NCI-H2196 treated with DMSO at 0.1 percent for 48 hours (cell line): ENCODE results near the gene N4BP2L2.

Experiments
- DNase-seq: peaks from one replicate; lab custom pipeline; 2025; ENCODE audit not compliant: unreplicated experiment; lab: John Stamatoyannopoulos, UW

The N4BP2L2 gene

DNA sequence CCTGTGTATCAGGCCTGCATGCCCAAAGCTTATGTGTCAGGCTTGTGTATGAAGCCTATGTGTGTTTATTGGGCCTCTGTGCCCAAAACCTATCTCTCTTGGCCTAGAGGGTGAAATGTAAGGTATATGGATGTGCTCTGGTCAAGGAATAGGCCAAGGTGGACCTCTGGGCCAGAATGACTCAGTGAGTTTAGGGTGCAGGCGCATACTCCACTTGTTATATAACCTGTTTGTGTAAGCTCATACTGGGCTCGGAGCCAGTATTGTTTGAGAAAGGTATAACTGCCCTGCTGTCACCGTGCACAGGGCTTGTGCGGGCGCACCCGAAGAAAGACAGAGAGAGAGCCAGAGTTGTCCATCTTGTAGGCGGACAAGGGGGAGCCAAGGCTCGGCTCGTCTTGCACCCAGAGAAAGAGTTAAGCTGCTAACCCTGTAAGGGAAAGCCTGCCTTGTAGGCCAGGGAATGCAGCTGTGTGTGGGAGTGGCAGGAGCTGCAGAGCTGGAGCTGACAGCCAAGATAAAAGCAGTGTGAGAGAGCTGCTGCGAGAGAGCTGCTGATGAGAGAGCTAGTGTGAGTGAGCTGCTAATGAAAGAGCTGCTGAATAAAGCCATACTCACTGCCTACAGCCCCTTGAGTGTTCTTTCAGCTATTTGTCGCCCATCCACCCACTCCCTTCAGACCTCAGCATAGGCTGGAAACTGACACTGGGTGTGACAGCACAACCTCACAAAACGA, 67.2 kb downstream of the N4BP2L2 start:
- DNase-seq = no peak

DNA sequence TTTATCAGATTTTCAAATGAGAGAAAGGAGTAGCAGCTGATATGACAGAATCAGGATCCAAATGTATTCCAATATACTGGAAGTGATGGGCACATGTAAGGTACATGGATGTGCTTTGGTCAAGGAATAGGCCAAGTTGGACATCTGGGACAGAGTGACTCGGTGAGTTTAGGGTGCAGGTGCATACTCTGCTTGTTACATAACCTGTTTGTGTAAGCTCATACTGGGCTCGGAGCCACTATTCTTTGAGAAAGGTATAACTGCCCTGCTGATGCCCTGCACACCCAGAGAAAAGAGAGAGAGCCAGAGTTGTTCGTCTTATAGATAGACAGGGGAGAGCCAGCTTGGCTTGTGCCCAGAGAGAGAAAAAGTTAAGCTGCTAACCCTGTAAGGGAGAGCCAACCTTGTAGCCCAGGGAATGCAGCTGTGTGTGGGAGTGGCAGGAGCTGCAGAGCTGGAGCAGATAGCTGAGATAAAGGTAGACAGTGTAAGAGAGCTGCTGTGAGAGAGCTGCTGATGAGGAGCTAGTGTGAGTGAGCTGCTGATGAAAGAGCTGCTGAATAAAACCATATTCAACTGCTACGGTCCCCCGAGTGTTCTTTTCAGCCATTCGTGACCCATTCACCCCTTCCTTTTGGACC, 70.0 kb downstream of the N4BP2L2 start:
- DNase-seq = no peak

DNA sequence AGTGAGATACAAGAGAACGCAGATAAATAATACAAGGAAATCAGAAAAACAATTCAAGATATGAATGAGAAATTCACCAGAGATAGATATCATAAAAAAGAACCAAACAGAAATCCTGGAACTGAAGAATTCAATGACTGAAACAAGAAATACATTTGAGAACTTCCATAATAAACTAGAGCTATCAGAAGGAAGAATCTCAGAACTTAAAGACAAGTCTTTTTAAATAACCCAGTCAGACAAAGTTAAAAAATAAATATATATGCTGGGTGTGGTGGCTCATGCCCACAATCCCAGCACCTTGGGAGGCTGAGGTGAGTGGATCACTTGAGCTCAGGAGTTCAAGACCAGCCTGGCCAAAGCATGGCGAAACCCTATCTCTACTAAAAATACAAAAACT, 82.0 kb downstream of the N4BP2L2 start:
- no peak for DNase-seq

- DNase-seq = no peak
Measured at GRCh38 chr13:32455594-32455903, 83.0 kb downstream of the N4BP2L2 start.

DNA sequence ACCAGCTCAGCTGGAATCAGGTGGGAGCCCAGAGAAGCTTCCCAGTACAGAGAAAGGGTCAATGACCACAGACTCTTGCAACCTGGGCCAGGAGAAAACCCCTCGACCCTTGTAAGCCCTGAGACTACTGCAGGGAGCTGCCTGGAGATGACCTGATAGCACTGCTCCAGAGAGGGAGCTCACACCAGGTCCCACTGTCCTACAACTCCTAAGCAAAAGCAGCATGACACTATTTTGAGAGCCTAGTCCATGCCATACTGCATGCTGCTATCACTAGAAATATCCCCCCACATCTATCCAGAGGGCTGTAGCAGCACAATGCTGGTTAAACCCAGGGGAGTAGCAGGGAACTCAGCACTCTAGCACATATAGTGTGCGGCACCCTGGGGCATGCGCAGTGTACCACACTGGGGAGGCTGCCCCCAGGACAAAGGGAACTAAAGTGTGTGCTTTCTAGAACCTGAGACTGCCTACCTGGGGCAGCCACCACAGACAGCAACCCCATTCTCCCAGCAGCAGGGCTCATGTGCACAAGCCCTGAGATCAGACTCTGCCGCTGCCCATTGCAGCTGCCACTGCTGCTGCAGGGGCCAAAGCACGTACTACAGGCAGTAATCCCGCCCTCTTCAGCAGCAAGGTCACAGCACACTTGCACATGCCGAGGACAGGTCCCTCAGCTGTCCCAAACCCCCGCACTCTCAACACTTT, 83.6 kb downstream of the N4BP2L2 start:
- DNase-seq = no peak

GRCh38 chr13:32453981-32454380, 84.6 kb downstream of the N4BP2L2 start:
- no peak for DNase-seq

- no peak for DNase-seq
Measured at GRCh38 chr13:32448972-32449371, 89.6 kb downstream of the N4BP2L2 start.

- no peak for DNase-seq
Measured at GRCh38 chr13:32447894-32448623, 90.5 kb downstream of the N4BP2L2 start.

- DNase-seq = no peak
Measured at GRCh38 chr13:32446773-32447465, 91.7 kb downstream of the N4BP2L2 start.

GRCh38 chr13:32446220-32446619, 92.4 kb downstream of the N4BP2L2 start:
- no peak for DNase-seq

DNA sequence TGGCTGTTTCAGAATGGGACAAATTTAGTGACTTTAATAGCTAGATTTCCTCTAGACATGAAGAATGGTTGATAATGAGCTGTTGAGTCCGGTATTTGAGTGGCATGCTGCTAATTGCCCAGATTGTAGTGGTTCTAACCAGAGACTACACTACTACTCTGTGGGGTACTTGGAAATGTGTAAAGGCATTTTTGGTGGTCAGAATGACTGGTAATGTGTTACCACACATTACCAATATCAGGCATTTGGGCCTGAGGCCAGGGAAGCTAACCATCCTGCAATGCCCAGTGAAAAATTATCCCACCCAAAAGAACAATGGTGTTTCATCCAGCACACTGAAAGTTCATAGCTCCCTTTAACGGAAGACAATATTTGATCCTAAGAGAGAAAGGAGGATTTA, 93.1 kb downstream of the N4BP2L2 start:
- DNase-seq = no peak

GRCh38 chr13:32443111-32443510, 95.5 kb downstream of the N4BP2L2 start:
- DNase-seq = no peak

- DNase-seq = no peak
Measured at GRCh38 chr13:32438871-32439270, 99.7 kb downstream of the N4BP2L2 start.

GRCh38 chr13:32432856-32433255, 105.7 kb downstream of the N4BP2L2 start:
- DNase-seq = no peak

DNA sequence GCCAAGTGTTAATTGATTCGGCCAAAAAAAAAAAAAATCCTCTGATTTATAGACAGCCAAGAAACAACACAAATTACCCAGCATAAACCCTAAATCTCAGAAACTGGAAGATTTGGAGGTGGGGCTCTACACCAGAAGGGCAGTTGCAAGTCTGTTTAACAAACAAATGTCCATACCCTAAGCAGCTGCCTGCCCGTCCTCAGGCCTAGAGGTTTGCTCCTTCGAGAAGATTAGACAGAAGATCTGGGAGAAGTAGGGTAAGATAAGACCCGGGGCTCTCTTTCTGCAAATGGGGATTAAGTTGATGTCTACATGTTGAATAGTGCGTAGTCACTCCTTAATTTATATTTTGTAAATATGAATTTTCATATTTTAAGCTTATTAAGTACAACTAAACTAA, 107.2 kb downstream of the N4BP2L2 start:
- no peak for DNase-seq

DNA sequence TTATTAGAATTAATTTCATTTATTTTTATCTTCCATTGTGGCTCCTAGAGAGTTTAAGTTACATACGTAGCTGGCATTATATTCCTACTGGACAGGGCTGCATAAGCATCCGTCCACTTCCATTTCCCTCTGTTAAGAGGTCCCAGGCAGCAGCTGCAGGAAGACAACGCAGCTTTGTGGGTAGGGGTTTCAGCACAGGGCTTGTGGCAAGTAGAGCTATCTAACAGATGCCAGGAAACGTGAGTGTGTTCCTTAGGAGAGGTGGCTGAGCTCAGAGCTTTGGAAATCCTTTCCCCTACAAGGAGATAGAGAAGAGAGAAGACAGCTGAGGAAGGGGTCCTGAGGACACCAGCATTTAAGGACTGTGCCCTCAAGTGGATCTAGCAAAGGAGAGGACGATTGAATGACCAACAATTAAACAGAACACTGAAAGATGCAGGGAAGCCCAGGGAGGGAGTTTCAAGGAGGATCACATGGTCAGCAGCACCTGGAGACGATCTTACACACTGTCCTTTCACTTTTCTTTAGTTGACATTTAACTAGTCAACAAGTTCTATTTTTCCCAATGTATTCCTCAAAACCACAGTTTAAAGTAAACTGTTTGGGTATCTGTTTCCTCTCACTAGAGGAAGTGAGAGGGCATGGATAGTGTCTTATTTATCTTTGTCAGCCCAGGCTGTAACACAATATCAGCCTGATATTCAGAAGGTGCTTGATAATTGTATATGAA, 108.4 kb downstream of the N4BP2L2 start:
- no peak for DNase-seq

DNA sequence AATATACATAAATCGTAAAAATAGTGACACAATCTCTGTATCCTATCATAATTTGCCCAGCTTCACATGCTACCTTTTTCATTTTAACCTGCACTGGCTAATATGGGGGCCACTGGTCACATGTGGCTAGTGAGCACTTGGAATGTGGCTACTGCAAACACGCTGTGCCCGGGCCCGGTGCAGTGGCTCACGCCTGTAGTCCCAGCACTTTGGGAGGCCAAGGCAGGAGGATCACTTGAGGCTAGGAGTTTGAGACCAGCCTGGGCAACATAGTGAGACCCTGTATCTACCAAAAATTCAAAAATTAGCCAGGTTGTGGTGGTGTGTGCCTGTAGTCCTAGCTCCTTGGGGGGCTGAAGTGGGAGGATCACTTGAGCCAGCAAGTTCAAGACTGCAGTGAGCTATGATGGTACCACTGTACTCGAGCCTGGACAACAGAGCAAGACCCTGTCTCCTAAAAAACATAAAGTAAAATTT, 109.1 kb downstream of the N4BP2L2 start:
- DNase-seq = no peak

DNA sequence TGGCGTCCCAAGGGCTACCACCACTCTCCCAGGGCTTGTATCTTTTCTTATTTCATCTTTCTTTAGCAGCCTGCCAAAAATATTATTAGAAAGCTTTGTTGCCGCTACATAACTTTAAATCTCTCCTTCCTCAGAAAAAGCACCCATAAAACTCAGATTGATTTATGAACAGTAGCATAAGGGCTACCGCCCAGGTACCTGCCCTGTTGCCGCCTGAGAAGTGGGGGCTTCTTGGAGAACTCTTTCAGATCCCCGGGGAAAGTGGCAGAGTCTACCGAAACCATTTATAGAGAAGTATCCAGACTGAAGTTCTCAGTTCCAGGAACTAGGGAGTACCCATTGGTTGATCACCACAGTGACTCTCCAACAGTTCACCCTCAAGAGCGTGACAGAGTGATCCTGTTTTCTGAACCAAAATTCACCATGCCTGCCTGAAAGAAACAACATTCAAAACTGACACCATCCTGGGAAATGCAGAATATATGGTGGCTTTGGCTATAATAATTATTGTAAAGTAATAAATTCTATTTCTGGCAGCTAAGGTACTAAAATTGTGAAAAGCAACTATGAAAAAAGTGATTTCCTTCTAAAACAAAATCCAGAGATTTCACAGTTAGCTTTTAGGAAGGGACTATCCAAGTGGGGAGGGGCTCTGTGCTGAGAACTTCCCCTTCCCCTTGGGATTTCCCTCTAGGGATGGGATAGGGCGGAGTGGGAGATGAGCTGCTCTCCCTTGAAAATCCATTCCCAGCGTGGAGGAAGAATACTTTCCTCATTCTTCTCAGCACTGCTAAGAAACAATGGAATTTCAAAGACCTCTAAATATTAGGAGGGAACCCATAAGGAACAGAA, 109.8 kb downstream of the N4BP2L2 start:
- DNase-seq = no peak

- DNase-seq = no peak
Measured at GRCh38 chr13:32427852-32428580, 110.6 kb downstream of the N4BP2L2 start, which contains the start of gene N4BP2L1. Gene N4BP2L1, minus strand, starts transcription at chr13:32428130. Its CDS starts 48 bp downstream, at chr13:32428082.
